AG04450 (cell line): Measurements from ENCODE around the gene CAMSAP1. TPM values are rescaled to one million over a fixed set of nuclear protein-coding genes. Genes with fewer than 3 reads are reported as not detected.

Source experiments
- CTCF ChIA-PET: fragments of 300-600, 350-600 bp; formaldehyde crosslinking; extraction: SDS; loops from one replicate; lab custom pipeline; 2022; ENCODE audit warnings: antibody characterized with exemption, inconsistent platforms; lab: Charles Lee
- POLR2A ChIA-PET: fragments of 350-600 bp; formaldehyde crosslinking; extraction: SDS; loops from one replicate; lab custom pipeline; 2021; ENCODE audit warnings: antibody characterized with exemption, inconsistent platforms; lab: Yijun Ruan, JAX
- DNase-seq: peaks from one replicate; pipeline ENCODE4 v3.0.0-alpha.2; 2011; ENCODE audit warnings: low read depth, low spot score
- H3K27ac ChIP-seq: one replicate; pipeline ENCODE4 v1.5.1; 2012; ENCODE audit warnings: low read depth, low read length, control low read depth
- H3K27me3 ChIP-seq: one replicate; pipeline ENCODE4 v1.6.0; 2012; ENCODE audit warnings: low read length; ENCODE audit not compliant: control insufficient read depth, insufficient read depth
- H3K4me3 ChIP-seq: 2 replicates; pipeline ENCODE4 v1.5.1; 2011; ENCODE audit warnings: mild to moderate bottlenecking, low read depth, low read length, control low read depth
- H3K9me3 ChIP-seq: 2 replicates; pipeline ENCODE4 v1.5.1; 2012; ENCODE audit warnings: low read length; ENCODE audit not compliant: control insufficient read depth, insufficient read depth
- CTCF ChIP-seq: IDR thresholded peaks from 2 replicates; pipeline ENCODE4 v1.5.1; 2011; ENCODE audit warnings: low read depth, low read length, control low read depth, inconsistent platforms
- polyA plus RNA-seq: library from polyadenylated mRNA; depleted of rRNA; stranded (reverse); fragments of >200 nt; gene quantifications from 2 replicates; pipeline ENCODE4 v1.2.3, GENCODE V29; 2011

The CAMSAP1 gene
- polyA plus RNA-seq, 1 experiment: 7.8 TPM

GRCh38 chr9:135835131-135835530, 72.2 kb downstream of the CAMSAP1 start:
- no peak for TF ChIP-seq CTCF
- CTCF ChIA-PET: interaction anchor here (0.6 kb wide), 1 partner anchor 16 kb away, joined by 5 read pairs; no protein-coding TSS in a partner anchor
- Histone ChIP-seq H3K4me3 (no peak overlapping the region), H3K9me3 (peaks cover 5% of the 10 kb centered on the region), H3K27me3 (no peaks in the 10 kb centered on the region), H3K27ac (no peak overlapping the region)
- POLR2A ChIA-PET: no interaction called here
- no peak for DNase-seq

- POLR2A ChIA-PET: no interaction called here
- H3K27me3 ChIP-seq: no peaks in the 10 kb centered on the region
- H3K4me3 ChIP-seq: no peak overlapping the region
- CTCF ChIA-PET: no interaction called here
- no peak for TF ChIP-seq CTCF
- H3K27ac ChIP-seq: no peak overlapping the region
- DNase-seq: no peak
- peaks cover 8% of the 10 kb centered on the region for H3K9me3 ChIP-seq
Observed at GRCh38 chr9:135833864-135834263, 73.5 kb downstream of the CAMSAP1 start.

- no peak for TF ChIP-seq CTCF
- POLR2A ChIA-PET: no interaction called here
- peak; percentile 6 for DNase-seq
Observed at GRCh38 chr9:135830496-135830895, 76.8 kb downstream of the CAMSAP1 start.

GRCh38 chr9:135828656-135829055, 78.7 kb downstream of the CAMSAP1 start:
- Histone ChIP-seq H3K27ac (no peak overlapping the region), H3K9me3 (peaks cover 17% of the 10 kb centered on the region), H3K4me3 (no peak overlapping the region), H3K27me3 (no peaks in the 10 kb centered on the region)
- DNase-seq: no peak
- TF ChIP-seq CTCF: no peak
- ChIA-PET POLR2A (no interaction called here), CTCF (interaction anchor here (0.7 kb wide), 1 partner anchor 78 kb away, joined by 3 read pairs; no protein-coding TSS in a partner anchor)

More at GRCh38 chr9:135830496-135830895, 76.8 kb downstream of the CAMSAP1 start:
- H3K9me3 ChIP-seq: peaks cover 17% of the 10 kb centered on the region
- no peak overlapping the region for H3K4me3 ChIP-seq
- no peak overlapping the region for H3K27ac ChIP-seq
- CTCF ChIA-PET: no interaction called here
- H3K27me3 ChIP-seq: no peaks in the 10 kb centered on the region

- Histone ChIP-seq H3K4me3 (no peak overlapping the region), H3K27me3 (no peaks in the 10 kb centered on the region), H3K27ac (no peak overlapping the region), H3K9me3 (peaks cover 17% of the 10 kb centered on the region)
- ChIA-PET POLR2A (no interaction called here), CTCF (interaction anchor here (0.5 to 0.7 kb wide), 2 partner anchors 78 to 97 kb away, joined by 3 to 4 read pairs; no protein-coding TSS in a partner anchor)
- no peak for TF ChIP-seq CTCF
- no peak for DNase-seq
Observed at GRCh38 chr9:135827866-135828580, 79.3 kb downstream of the CAMSAP1 start.
